ENCODE measurements around the gene THTPA. TPM values are rescaled to one million over a fixed set of nuclear protein-coding genes. Genes with fewer than 3 reads are reported as not detected.
"Not testable (repeated sequence)": the region's sequence is repeated elsewhere in the genome, so short reads cannot be mapped to it uniquely, and the experiment has no call there.

Gene THTPA
- polyA plus RNA-seq, 4 donors, result 9.7 to 26.7 (median 15.5) TPM

- no peaks in the 10 kb centered on the region for H3K9me3 ChIP-seq (ENCODE audit: control insufficient read depth in 2 of 2, insufficient read depth in 1 of 2, low read depth in 1 of 2, low read length in 1 of 2)
- H3K4me3 ChIP-seq (ENCODE audit: low read depth in 1 of 3, low read length in 3 of 3), result no peak overlapping the region
- no peaks in the 10 kb centered on the region for H3K4me1 ChIP-seq (ENCODE audit: control insufficient read depth in 3 of 3, insufficient read depth in 2 of 3, low read depth in 1 of 3, low read length in 2 of 3)
- H3K36me3 ChIP-seq (ENCODE audit: control insufficient read depth in 3 of 3, insufficient read depth in 2 of 3, low read depth in 1 of 3, low read length in 3 of 3), result peaks cover 0 to 49% (median 0%) of the 10 kb centered on the region in 3 donors
- peak overlapping the region in 1 of 3 donors; percentile 19 for H3K27ac ChIP-seq (ENCODE audit: low read depth in 1 of 3, low read length in 2 of 3)
- no peaks in the 10 kb centered on the region for H3K27me3 ChIP-seq (ENCODE audit: control insufficient read depth in 3 of 3, insufficient read depth in 3 of 3, low read length in 3 of 3)
- WGBS, 3 donors, result 66 to 83% (median 74%) methylated on average over 10 of the region's 10 CpGs
- FAIRE-seq (no peak), DNase-seq (no peak)
These were observed 25.6 kb upstream of the THTPA start for GRCh38 chr14:23530375-23531055.

- WGBS, 3 donors, result 92 to 93% (median 93%) methylated on average over 11 to 12 of the region's 12 CpGs
- Histone ChIP-seq H3K27ac (ENCODE audit: low read depth in 1 of 3, low read length in 2 of 3) (no peak overlapping the region), H3K4me3 (ENCODE audit: low read depth in 1 of 3, low read length in 3 of 3) (no peak overlapping the region), H3K36me3 (ENCODE audit: control insufficient read depth in 3 of 3, insufficient read depth in 2 of 3, low read depth in 1 of 3, low read length in 3 of 3) (peaks cover 0 to 43% (median 0%) of the 10 kb centered on the region in 3 donors), H3K4me1 (ENCODE audit: control insufficient read depth in 3 of 3, insufficient read depth in 2 of 3, low read depth in 1 of 3, low read length in 2 of 3) (no peaks in the 10 kb centered on the region), H3K27me3 (ENCODE audit: control insufficient read depth in 3 of 3, insufficient read depth in 3 of 3, low read length in 3 of 3) (no peaks in the 10 kb centered on the region), H3K9me3 (ENCODE audit: control insufficient read depth in 2 of 2, insufficient read depth in 1 of 2, low read depth in 1 of 2, low read length in 1 of 2) (no peaks in the 10 kb centered on the region)
- FAIRE-seq, result no peak
- DNase-seq, result no peak
These were observed 24.7 kb upstream of the THTPA start for GRCh38 chr14:23531391-23531790.

- WGBS, 3 donors, result 95 to 97% (median 95%) methylated on average over 7 of the region's 7 CpGs
- H3K4me1 ChIP-seq (ENCODE audit: control insufficient read depth in 3 of 3, insufficient read depth in 2 of 3, low read depth in 1 of 3, low read length in 2 of 3), result no peaks in the 10 kb centered on the region
- H3K4me3 ChIP-seq (ENCODE audit: low read depth in 1 of 3, low read length in 3 of 3), result no peak overlapping the region
- H3K27ac ChIP-seq (ENCODE audit: low read depth in 1 of 3, low read length in 2 of 3), result no peak overlapping the region
- no peaks in the 10 kb centered on the region for H3K9me3 ChIP-seq (ENCODE audit: control insufficient read depth in 2 of 2, insufficient read depth in 1 of 2, low read depth in 1 of 2, low read length in 1 of 2)
- no peak for DNase-seq
- no peak for FAIRE-seq
- H3K36me3 ChIP-seq (ENCODE audit: control insufficient read depth in 3 of 3, insufficient read depth in 2 of 3, low read depth in 1 of 3, low read length in 3 of 3), result peaks cover 0 to 34% (median 0%) of the 10 kb centered on the region in 3 donors
- H3K27me3 ChIP-seq (ENCODE audit: control insufficient read depth in 3 of 3, insufficient read depth in 3 of 3, low read length in 3 of 3), result no peaks in the 10 kb centered on the region
These were observed 23.4 kb upstream of the THTPA start for GRCh38 chr14:23532658-23533057.

- Histone ChIP-seq H3K4me3 (ENCODE audit: low read depth in 1 of 3, low read length in 3 of 3) (no peak overlapping the region), H3K27me3 (ENCODE audit: control insufficient read depth in 3 of 3, insufficient read depth in 3 of 3, low read length in 3 of 3) (no peaks in the 10 kb centered on the region), H3K9me3 (ENCODE audit: control insufficient read depth in 2 of 2, insufficient read depth in 1 of 2, low read depth in 1 of 2, low read length in 1 of 2) (no peaks in the 10 kb centered on the region), H3K4me1 (ENCODE audit: control insufficient read depth in 3 of 3, insufficient read depth in 2 of 3, low read depth in 1 of 3, low read length in 2 of 3) (no peaks in the 10 kb centered on the region), H3K36me3 (ENCODE audit: control insufficient read depth in 3 of 3, insufficient read depth in 2 of 3, low read depth in 1 of 3, low read length in 3 of 3) (peaks cover 0 to 36% (median 0%) of the 10 kb centered on the region in 3 donors), H3K27ac (ENCODE audit: low read depth in 1 of 3, low read length in 2 of 3) (no peak overlapping the region)
- no peak for DNase-seq
- 92 to 95% (median 94%) methylated on average over 14 to 16 of the region's 16 CpGs for WGBS, 3 donors
- FAIRE-seq, result no peak
These were observed 22.2 kb upstream of the THTPA start for GRCh38 chr14:23533652-23534435.

- 83 to 90% (median 84%) methylated on average over 4 of the region's 4 CpGs for WGBS, 3 donors
- peaks cover 0 to 34% (median 0%) of the 10 kb centered on the region in 3 donors for H3K36me3 ChIP-seq (ENCODE audit: control insufficient read depth in 3 of 3, insufficient read depth in 2 of 3, low read depth in 1 of 3, low read length in 3 of 3)
- H3K9me3 ChIP-seq (ENCODE audit: control insufficient read depth in 2 of 2, insufficient read depth in 1 of 2, low read depth in 1 of 2, low read length in 1 of 2), result no peaks in the 10 kb centered on the region
- DNase-seq (no peak), FAIRE-seq (no peak)
- no peak overlapping the region for H3K27ac ChIP-seq (ENCODE audit: low read depth in 1 of 3, low read length in 2 of 3)
- peaks cover 0 to 3% (median 0%) of the 10 kb centered on the region in 3 donors for H3K4me1 ChIP-seq (ENCODE audit: control insufficient read depth in 3 of 3, insufficient read depth in 2 of 3, low read depth in 1 of 3, low read length in 2 of 3)
- H3K27me3 ChIP-seq (ENCODE audit: control insufficient read depth in 3 of 3, insufficient read depth in 3 of 3, low read length in 3 of 3), result no peaks in the 10 kb centered on the region
- no peak overlapping the region for H3K4me3 ChIP-seq (ENCODE audit: low read depth in 1 of 3, low read length in 3 of 3)
These were observed 20.1 kb upstream of the THTPA start for GRCh38 chr14:23535943-23536342.

- H3K4me1 ChIP-seq (ENCODE audit: control insufficient read depth in 3 of 3, insufficient read depth in 2 of 3, low read depth in 1 of 3, low read length in 2 of 3), result peaks cover 0 to 3% (median 0%) of the 10 kb centered on the region in 3 donors
- H3K27ac ChIP-seq (ENCODE audit: low read depth in 1 of 3, low read length in 2 of 3), result no peak overlapping the region
- H3K9me3 ChIP-seq (ENCODE audit: control insufficient read depth in 2 of 2, insufficient read depth in 1 of 2, low read depth in 1 of 2, low read length in 1 of 2), result no peaks in the 10 kb centered on the region
- FAIRE-seq, result no peak
- WGBS, 3 donors, result 89 to 94% (median 91%) methylated on average over 2 of the region's 2 CpGs
- no peaks in the 10 kb centered on the region for H3K27me3 ChIP-seq (ENCODE audit: control insufficient read depth in 3 of 3, insufficient read depth in 3 of 3, low read length in 3 of 3)
- H3K36me3 ChIP-seq (ENCODE audit: control insufficient read depth in 3 of 3, insufficient read depth in 2 of 3, low read depth in 1 of 3, low read length in 3 of 3), result peaks cover 0 to 30% (median 0%) of the 10 kb centered on the region in 3 donors
- DNase-seq, result no peak
- H3K4me3 ChIP-seq (ENCODE audit: low read depth in 1 of 3, low read length in 3 of 3), result no peak overlapping the region
These were observed 19.6 kb upstream of the THTPA start for GRCh38 chr14:23536494-23536893.

GRCh38 chr14:23536906-23537305, 19.2 kb upstream of the THTPA start:
- H3K9me3 ChIP-seq (ENCODE audit: control insufficient read depth in 2 of 2, insufficient read depth in 1 of 2, low read depth in 1 of 2, low read length in 1 of 2); H3K27me3 ChIP-seq (ENCODE audit: control insufficient read depth in 3 of 3, insufficient read depth in 3 of 3, low read length in 3 of 3); H3K27ac ChIP-seq (ENCODE audit: low read depth in 1 of 3, low read length in 2 of 3); DNase-seq; FAIRE-seq; H3K4me3 ChIP-seq (ENCODE audit: low read depth in 1 of 3, low read length in 3 of 3); H3K4me1 ChIP-seq (ENCODE audit: control insufficient read depth in 3 of 3, insufficient read depth in 2 of 3, low read depth in 1 of 3, low read length in 2 of 3): not testable (repeated sequence)
- H3K36me3 ChIP-seq (ENCODE audit: control insufficient read depth in 3 of 3, insufficient read depth in 2 of 3, low read depth in 1 of 3, low read length in 3 of 3), result peaks cover 0 to 28% (median 0%) of the 10 kb centered on the region in 3 donors
- WGBS, 3 donors, result 83 to 93% (median 89%) methylated on average over 6 of the region's 6 CpGs

- no peak for DNase-seq
- 61 to 78% (median 74%) methylated on average over 13 of the region's 13 CpGs for WGBS, 3 donors
- no peak overlapping the region for H3K27ac ChIP-seq (ENCODE audit: low read depth in 1 of 3, low read length in 2 of 3)
- H3K36me3 ChIP-seq (ENCODE audit: control insufficient read depth in 3 of 3, insufficient read depth in 2 of 3, low read depth in 1 of 3, low read length in 3 of 3), result peaks cover 0 to 24% (median 0%) of the 10 kb centered on the region in 3 donors
- H3K27me3 ChIP-seq (ENCODE audit: control insufficient read depth in 3 of 3, insufficient read depth in 3 of 3, low read length in 3 of 3), result no peaks in the 10 kb centered on the region
- H3K9me3 ChIP-seq (ENCODE audit: control insufficient read depth in 2 of 2, insufficient read depth in 1 of 2, low read depth in 1 of 2, low read length in 1 of 2), result no peaks in the 10 kb centered on the region
- no peak overlapping the region for H3K4me3 ChIP-seq (ENCODE audit: low read depth in 1 of 3, low read length in 3 of 3)
- no peak for FAIRE-seq
- peaks cover 0 to 3% (median 0%) of the 10 kb centered on the region in 3 donors for H3K4me1 ChIP-seq (ENCODE audit: control insufficient read depth in 3 of 3, insufficient read depth in 2 of 3, low read depth in 1 of 3, low read length in 2 of 3)
These were observed 18.6 kb upstream of the THTPA start for GRCh38 chr14:23537351-23538049.

All from small intestine (tissue), 7 donors.